Stimulated activated CD8-positive, alpha-beta memory T cell treated with anti-CD3 and anti-CD28 coated beads, Interleukin-4, amount 100 ng/mL, for 1 hour (primary cell): Measurements from ENCODE around the gene CDH15.
"Not testable (repeated sequence)": the region's sequence is repeated elsewhere in the genome, so short reads cannot be mapped to it uniquely, and the experiment has no call there.

Experiments used
- DNase-seq, 2 donors: peaks; one replicate each; pipeline ENCODE4 v3.0.0-alpha.2; 2020; ENCODE audit warnings: low read depth in 2 of 2, low spot score in 1 of 2

Gene CDH15

GRCh38 chr16:89185887-89186592, 14.5 kb downstream of the CDH15 start:
- DNase-seq: not testable (repeated sequence)

- not testable (repeated sequence) for DNase-seq
Measured at GRCh38 chr16:89186593-89187031, 15.1 kb downstream of the CDH15 start.

DNA sequence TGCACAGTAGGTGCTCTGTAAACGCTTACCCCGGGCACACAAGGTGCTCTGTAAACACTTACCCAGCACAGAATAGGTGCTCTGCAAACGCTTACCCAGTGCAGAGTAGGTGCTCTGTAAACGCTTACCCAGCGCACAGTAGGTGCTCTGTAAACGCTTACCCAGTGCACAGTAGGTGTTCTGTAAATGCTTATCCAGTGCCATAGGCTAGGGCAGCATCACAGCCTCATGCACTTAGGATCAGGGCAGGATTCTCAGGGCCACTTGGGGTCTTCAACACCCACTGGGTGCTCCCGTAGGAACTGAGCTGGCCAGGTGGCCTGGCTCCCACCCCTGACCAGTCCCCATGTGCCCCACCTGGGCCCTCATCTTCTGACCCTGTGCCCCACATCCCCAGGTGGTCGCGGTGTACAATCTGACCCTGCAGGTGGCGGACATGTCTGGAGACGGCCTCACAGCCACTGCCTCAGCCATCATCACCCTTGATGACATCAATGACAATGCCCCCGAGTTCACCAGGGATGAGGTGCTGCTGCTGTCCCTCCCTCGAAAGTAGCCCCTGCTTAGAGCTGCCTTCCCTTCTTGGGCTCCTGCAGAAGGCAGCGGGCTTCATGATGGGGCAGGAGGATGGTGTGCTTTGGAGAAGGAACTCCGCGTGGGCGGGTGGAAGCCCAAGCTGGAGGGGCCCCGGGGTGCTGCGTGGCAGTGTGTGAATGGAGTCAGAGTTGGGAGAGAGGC, 15.7 kb downstream of the CDH15 start:
- no peak for DNase-seq

DNA sequence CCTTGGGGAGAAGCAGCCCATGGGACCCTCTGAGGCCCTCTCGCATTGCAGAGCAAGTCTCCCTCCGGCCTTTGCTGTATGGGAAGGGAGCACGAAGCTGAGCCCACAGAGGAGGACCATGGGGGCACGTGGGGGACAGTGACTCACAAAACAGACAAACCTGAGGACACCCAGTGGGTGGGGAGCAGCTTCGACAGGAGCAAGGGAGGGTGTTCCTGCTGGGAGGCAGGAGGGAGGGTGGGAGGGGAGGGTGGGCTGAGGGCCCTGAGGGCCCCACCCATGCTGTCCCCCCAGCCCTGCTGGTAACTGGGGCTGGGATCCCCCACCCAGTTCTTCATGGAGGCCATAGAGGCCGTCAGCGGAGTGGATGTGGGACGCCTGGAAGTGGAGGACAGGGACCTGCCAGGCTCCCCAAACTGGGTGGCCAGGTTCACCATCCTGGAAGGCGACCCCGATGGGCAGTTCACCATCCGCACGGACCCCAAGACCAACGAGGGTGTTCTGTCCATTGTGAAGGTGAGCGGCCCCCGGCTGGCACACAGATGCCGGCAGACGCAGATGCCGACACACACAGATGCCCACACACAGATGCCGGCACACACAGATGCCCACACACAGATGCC, 16.3 kb downstream of the CDH15 start:
- DNase-seq: no peak

DNA sequence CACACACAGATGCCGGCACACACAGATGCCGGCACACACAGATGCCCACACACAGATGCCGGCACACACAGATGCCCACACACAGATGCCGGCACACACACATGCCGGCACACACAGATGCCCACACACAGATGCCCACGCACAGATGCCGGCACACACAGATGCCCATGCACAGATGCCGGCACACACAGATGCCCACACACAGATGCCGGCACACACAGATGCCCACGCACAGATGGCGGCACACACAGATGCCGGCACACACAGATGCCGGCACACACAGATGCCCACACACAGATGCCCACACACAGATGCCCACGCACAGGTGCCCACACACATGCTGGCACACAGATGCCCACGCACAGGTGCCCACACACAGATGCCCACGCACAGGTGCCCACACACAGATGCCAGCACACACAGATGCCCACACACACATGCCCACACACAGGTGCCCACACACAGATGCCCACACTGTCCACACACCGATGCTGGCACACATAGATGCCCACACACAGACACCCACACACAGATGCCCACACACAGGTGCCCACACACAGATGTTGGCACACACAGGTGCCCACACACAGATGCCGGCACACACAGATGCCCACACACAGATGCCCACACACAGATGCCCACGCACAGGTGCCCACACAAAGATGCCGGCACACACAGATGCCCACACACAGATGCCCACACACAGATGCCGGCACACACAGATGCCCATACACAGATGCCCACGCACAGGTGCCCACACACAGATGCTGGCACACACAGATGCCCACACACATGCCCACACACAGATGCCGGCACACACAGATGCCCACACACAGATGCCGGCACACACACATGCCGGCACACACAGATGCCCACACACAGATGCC, 17.2 kb downstream of the CDH15 start:
- not testable (repeated sequence) for DNase-seq

GRCh38 chr16:89189358-89190025, 17.9 kb downstream of the CDH15 start:
- DNase-seq: no peak

GRCh38 chr16:89190150-89190958, 18.8 kb downstream of the CDH15 start:
- no peak for DNase-seq

- DNase-seq: no peak
Measured at GRCh38 chr16:89191033-89191900, 19.7 kb downstream of the CDH15 start.

DNA sequence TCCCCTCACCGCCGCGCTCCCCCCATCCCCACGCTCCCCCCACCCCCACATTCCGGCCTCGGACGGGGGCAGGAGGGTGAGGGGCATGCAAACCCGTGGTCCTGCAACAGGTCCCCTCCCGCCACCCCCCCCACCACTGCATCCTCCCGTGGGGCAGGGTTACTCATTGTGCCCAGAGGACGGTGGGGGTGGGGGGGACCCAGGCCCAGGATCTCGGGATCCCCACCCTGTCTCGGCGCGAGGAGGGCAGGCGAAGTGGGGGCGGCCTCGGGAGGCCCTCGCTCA, 20.3 kb downstream of the CDH15 start:
- DNase-seq: no peak

- not testable (repeated sequence) for DNase-seq
Measured at GRCh38 chr16:89192186-89192955, 20.8 kb downstream of the CDH15 start.

GRCh38 chr16:89192956-89193575, 21.5 kb downstream of the CDH15 start:
- DNase-seq: peak; percentile 47 to 48

DNA sequence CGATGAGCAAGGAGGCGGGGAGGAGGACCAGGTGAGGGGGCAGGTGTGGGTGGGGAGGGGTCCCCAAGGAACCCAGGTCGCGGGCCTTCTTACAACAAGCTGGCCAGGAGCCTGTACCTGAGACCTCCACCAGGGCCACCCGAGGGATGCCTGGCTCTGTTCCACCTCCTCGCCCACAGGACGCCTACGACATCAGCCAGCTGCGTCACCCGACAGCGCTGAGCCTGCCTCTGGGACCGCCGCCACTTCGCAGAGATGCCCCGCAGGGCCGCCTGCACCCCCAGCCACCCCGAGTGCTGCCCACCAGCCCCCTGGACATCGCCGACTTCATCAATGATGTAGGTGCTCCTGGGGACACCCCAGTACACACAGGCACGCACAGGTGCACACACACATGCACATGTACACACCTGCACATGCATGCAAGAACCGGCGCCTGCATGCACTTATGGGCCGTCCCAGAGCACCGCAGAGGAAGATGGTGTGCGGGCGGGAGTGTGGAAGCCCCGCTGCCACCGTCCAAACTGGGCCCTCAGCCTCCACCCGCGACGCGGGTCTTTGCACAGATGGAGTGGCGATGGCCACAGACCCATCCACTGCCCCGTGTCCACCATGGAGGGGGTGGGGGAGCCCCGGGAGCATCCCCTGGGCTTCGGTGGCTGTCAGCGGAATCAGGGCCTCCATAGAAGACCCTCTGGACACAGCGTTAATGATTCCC, 22.2 kb downstream of the CDH15 start:
- DNase-seq: no peak

GRCh38 chr16:89194340-89195311, 23.1 kb downstream of the CDH15 start:
- no peak for DNase-seq

- DNase-seq: no peak
Measured at GRCh38 chr16:89195521-89196171, 24.1 kb downstream of the CDH15 start.

DNA sequence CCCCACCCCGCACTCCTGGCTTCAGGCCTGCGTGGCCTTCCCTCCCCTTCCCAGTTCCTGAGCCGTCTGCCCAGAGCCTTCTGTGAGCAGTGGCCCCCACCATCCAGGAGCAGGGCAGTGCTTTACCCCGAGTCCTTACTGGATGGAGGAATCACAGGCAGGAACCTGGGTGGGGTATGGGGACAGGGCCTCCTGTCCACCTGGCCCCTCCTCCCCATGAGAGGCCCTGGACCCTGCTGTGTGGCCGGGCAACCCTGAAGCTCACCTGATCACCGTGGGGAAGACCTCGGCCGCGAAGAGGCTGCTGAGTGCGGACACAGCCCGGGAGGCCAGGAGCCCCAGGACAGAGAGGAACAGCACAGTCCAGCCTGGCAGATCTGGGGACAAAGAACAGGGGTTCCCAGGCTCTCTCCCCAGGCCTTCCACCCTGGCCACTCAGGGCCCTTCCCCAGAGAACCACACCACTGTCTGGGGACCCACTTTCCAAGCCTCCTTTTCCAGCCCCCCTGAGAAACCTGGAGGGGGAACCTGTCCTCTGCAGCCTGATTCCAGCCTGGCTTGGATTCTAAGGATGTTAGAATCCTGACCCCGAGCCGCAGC, 25.6 kb downstream of the CDH15 start:
- no peak for DNase-seq
